Endodermal cell (in vitro differentiated cells): ENCODE measurements around the gene RBM26. TPM values are rescaled to one million over a fixed set of nuclear protein-coding genes. Genes with fewer than 3 reads are reported as not detected.

Experiments
- DNase-seq: peaks from one replicate; pipeline ENCODE4 v3.0.0-alpha.2; 2017
- H3K27ac ChIP-seq: 2 replicates; pipeline ENCODE4 v1.5.1; 2013; ENCODE audit warnings: mild to moderate bottlenecking, low read depth, low read length, moderate library complexity
- H3K27me3 ChIP-seq: 2 replicates; pipeline ENCODE4 v1.6.1; 2013; ENCODE audit warnings: mild to moderate bottlenecking, low read length, moderate library complexity; ENCODE audit not compliant: insufficient read depth, control insufficient read depth, poor library complexity, severe bottlenecking
- H3K36me3 ChIP-seq: 2 replicates; pipeline ENCODE4 v1.7.0; 2013; ENCODE audit warnings: mild to moderate bottlenecking, low read length, moderate library complexity; ENCODE audit not compliant: control insufficient read depth, insufficient read depth
- H3K4me1 ChIP-seq: one replicate; pipeline ENCODE4 v1.7.0; 2013; ENCODE audit warnings: low read length; ENCODE audit not compliant: control insufficient read depth, insufficient read depth
- H3K4me3 ChIP-seq: 2 replicates; pipeline ENCODE4 v1.5.1; 2013; ENCODE audit warnings: mild to moderate bottlenecking, low read length, moderate library complexity
- H3K9ac ChIP-seq: 2 replicates; pipeline ENCODE4 v1.6.1; 2013; ENCODE audit warnings: mild to moderate bottlenecking, low read length, moderate library complexity; ENCODE audit not compliant: poor library complexity, severe bottlenecking; ENCODE audit errors: extremely low read depth
- H3K9me3 ChIP-seq: 2 replicates; pipeline ENCODE4 v1.6.1; 2013; ENCODE audit warnings: mild to moderate bottlenecking, low read length, moderate library complexity; ENCODE audit not compliant: control insufficient read depth
- H3K27ac Mint-ChIP-seq: 2 replicates; pipeline ENCODE4 v1.8.0; 2020; ENCODE audit warnings: mixed read lengths
- H3K27me3 Mint-ChIP-seq: 2 replicates; pipeline ENCODE4 v1.8.0; 2021; ENCODE audit warnings: mild to moderate bottlenecking, mixed read lengths; ENCODE audit not compliant: insufficient read depth
- H3K36me3 Mint-ChIP-seq: 2 replicates; pipeline ENCODE4 v1.8.0; 2020; ENCODE audit warnings: low read depth, mixed read lengths
- H3K4me1 Mint-ChIP-seq: 2 replicates; pipeline ENCODE4 v1.8.0; 2020; ENCODE audit warnings: mixed read lengths
- H3K4me3 Mint-ChIP-seq: 2 replicates; pipeline ENCODE4 v1.8.0; 2020; ENCODE audit warnings: mild to moderate bottlenecking, moderate library complexity, mixed read lengths
- H3K9me3 Mint-ChIP-seq: 2 replicates; pipeline ENCODE4 v1.8.0; 2020; ENCODE audit warnings: mild to moderate bottlenecking, mixed read lengths
- WGBS, 2 experiments: methylation state at CpG; one replicate each; pipeline versions ENCODE4 v1.1.5 to v1.1.7; 2013; ENCODE audit warnings: missing lambda C conversion rate in 2 of 2, mixed read lengths in 1 of 2; ENCODE audit not compliant: insufficient coverage in 1 of 2, insufficient read length in 1 of 2; 5-methylcytosine and 5-hydroxymethylcytosine counted together
- total RNA-seq, 2 donors: library from RNA; stranded (reverse); fragmentation: NEBNext Ultra II Directional in 1 of 2; extraction: Animal tissue kit (Norgen Biotek cat#: 25700) in 1 of 2; gene quantifications; 2 replicates in 1 of 2; 3 replicates in 1 of 2; pipeline ENCODE4 v1.2.1, GENCODE V29; 2021
- TF ChIP-seq, protein P1 (sequence below): fragments of 200-600 bp; sonication (generic); conservative IDR thresholded peaks from 2 replicates; pipeline ENCODE4 v1.5.0; 2021; ENCODE audit warnings: antibody characterized with exemption, mild to moderate bottlenecking

Gene RBM26
- total RNA-seq, 2 donors from 2014 or later, result 65.0 to 81.7 TPM

DNA sequence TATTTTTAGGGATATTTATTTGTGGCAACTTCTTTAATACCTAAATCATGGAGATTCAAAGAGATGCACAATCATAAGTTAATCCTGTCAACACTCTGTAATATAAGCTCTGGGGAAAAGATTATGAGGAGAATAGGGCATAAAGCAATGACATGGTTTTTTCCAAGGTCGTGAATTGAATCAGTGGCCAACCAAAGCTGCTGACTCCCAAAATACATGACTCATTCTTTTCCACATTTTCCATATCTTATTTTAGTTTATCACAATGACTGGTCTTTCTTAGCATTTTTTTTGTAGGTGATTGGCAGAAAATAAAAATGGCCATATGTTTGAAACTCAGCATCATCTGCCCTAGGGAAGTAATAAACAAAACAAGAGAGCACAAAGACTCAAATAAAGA is 28.5 kb upstream of the RBM26 start:
- H3K36me3 ChIP-seq, result no peaks in the 10 kb centered on the region
- Mint-ChIP-seq H3K4me3 (no peak overlapping the region), H3K9me3 (no peaks in the 10 kb centered on the region), H3K36me3 (no peaks in the 10 kb centered on the region), H3K27ac (no peak overlapping the region), H3K4me1 (no peaks in the 10 kb centered on the region), H3K27me3 (no peaks in the 10 kb centered on the region)
- TF ChIP-seq, protein P1, sequence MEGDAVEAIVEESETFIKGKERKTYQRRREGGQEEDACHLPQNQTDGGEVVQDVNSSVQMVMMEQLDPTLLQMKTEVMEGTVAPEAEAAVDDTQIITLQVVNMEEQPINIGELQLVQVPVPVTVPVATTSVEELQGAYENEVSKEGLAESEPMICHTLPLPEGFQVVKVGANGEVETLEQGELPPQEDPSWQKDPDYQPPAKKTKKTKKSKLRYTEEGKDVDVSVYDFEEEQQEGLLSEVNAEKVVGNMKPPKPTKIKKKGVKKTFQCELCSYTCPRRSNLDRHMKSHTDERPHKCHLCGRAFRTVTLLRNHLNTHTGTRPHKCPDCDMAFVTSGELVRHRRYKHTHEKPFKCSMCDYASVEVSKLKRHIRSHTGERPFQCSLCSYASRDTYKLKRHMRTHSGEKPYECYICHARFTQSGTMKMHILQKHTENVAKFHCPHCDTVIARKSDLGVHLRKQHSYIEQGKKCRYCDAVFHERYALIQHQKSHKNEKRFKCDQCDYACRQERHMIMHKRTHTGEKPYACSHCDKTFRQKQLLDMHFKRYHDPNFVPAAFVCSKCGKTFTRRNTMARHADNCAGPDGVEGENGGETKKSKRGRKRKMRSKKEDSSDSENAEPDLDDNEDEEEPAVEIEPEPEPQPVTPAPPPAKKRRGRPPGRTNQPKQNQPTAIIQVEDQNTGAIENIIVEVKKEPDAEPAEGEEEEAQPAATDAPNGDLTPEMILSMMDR, result no peak
- H3K9ac ChIP-seq, result no peak overlapping the region
- WGBS, 2 experiments, result 89% methylated on average over 1 of the region's 1 CpG; no CpG with 5 or more reads in 1 of the 2 experiments
- no peak overlapping the region for H3K27ac ChIP-seq
- no peak overlapping the region for H3K4me3 ChIP-seq
- no peak for DNase-seq
- H3K27me3 ChIP-seq, result no peaks in the 10 kb centered on the region
- no peaks in the 10 kb centered on the region for H3K4me1 ChIP-seq
- H3K9me3 ChIP-seq, result no peaks in the 10 kb centered on the region

DNA sequence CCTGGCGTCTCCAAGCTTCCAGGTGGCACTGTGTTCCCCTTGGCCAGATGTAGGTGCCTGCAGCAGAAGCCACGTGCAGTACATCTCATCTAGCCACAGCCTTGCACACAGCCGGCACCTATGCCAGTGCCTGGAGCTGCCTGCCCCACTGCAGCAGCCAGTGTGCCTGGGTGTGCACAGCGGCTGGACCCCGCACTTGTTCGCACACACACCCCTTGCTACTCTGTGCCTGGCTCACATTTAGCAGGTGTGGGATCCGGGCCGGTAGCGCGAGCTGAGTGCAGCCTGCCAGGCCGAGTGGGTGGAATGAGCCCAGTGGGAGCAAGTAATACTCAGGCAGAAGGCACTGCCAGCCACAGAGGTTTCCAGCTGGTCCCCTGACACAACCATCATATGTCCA is 26.9 kb upstream of the RBM26 start:
- Histone ChIP-seq H3K36me3 (no peaks in the 10 kb centered on the region), H3K9ac (no peak overlapping the region), H3K27ac (no peak overlapping the region), H3K9me3 (no peaks in the 10 kb centered on the region), H3K4me1 (no peaks in the 10 kb centered on the region), H3K4me3 (no peak overlapping the region), H3K27me3 (no peaks in the 10 kb centered on the region)
- no peak overlapping the region for H3K27ac Mint-ChIP-seq
- H3K27me3 Mint-ChIP-seq, result no peaks in the 10 kb centered on the region
- TF ChIP-seq, protein P1, result no peak
- no peaks in the 10 kb centered on the region for H3K9me3 Mint-ChIP-seq
- WGBS, 2 experiments, result 94% methylated on average over 11 of the region's 11 CpGs
- no peaks in the 10 kb centered on the region for H3K36me3 Mint-ChIP-seq
- H3K4me1 Mint-ChIP-seq, result no peaks in the 10 kb centered on the region
- H3K4me3 Mint-ChIP-seq, result no peak overlapping the region
- DNase-seq, result no peak

DNA sequence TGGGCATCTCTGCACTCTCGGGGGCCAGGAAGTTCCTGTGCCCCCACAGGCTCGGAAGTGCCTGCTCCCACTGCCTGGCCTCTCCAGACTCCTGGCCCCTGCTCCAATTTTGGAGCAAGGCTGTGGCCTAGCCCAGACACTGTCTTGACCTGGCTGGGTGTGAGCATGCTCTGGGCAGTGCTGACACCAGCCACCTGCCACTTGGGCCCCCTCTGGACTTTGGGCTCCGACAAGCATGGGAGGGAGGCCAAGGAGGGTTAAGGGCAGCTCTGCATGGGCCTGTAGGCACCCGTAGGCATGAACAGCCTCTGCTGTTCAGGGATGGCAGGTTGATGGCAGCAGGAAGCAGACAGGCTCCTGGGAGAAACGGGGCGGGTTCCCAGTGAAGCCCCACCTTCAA is 26.0 kb upstream of the RBM26 start:
- 95 to 100% methylated on average over 3 to 6 of the region's 6 CpGs for WGBS, 2 experiments
- Histone ChIP-seq H3K4me1 (no peaks in the 10 kb centered on the region), H3K27ac (no peak overlapping the region), H3K4me3 (no peak overlapping the region), H3K9me3 (no peaks in the 10 kb centered on the region), H3K36me3 (no peaks in the 10 kb centered on the region), H3K27me3 (no peaks in the 10 kb centered on the region), H3K9ac (no peak overlapping the region)
- H3K4me1 Mint-ChIP-seq, result no peaks in the 10 kb centered on the region
- no peak for DNase-seq
- no peak overlapping the region for H3K4me3 Mint-ChIP-seq
- no peaks in the 10 kb centered on the region for H3K9me3 Mint-ChIP-seq
- H3K27ac Mint-ChIP-seq, result no peak overlapping the region
- H3K27me3 Mint-ChIP-seq, result no peaks in the 10 kb centered on the region
- H3K36me3 Mint-ChIP-seq, result no peaks in the 10 kb centered on the region
- TF ChIP-seq, protein P1, result no peak
